HepG2 (cell line): ENCODE measurements around the gene TK1. TPM values are rescaled to one million over a fixed set of nuclear protein-coding genes. Genes with fewer than 3 reads are reported as not detected.

Experiments
- ATAC-seq: fragments of 200-7000 bp; cut with Tn5 transposase; 3 replicates; pipeline ENCODE4 v1.9.1; 2020; ENCODE audit warnings: mild to moderate bottlenecking, moderate library complexity
- BruUV-seq: library from RNA; stranded (reverse); fragments of 400-500 nt; replicated peaks from 2 replicates; lab custom pipeline; 2021; lab: Mats Ljungman, UMichigan
- CTCF ChIA-PET: fragments of 300-600 bp; formaldehyde crosslinking; extraction: SDS; loops from one replicate; lab custom pipeline; 2021; ENCODE audit warnings: low total read pairs, inconsistent platforms, low intra/inter-chr PET ratio; lab: Yijun Ruan, JAX
- POLR2A ChIA-PET: fragments of 350-600 bp; sonication (Branson Sonifier 250); formaldehyde crosslinking; loops from one replicate; lab custom pipeline; 2020; ENCODE audit warnings: antibody characterized with exemption, inconsistent platforms; lab: Yijun Ruan, JAX
- DNase-seq: peaks from one replicate; pipeline ENCODE4 v3.0.0-alpha.2; 2015; ENCODE audit warnings: low spot score
- FAIRE-seq: peaks from 3 replicates; lab custom pipeline; 2011; peaks lifted over from hg19 to GRCh38; lab: Jason Lieb, UNC
- H2AFZ ChIP-seq: one replicate; pipeline ENCODE4 v1.6.1; 2011; ENCODE audit warnings: low read length, inconsistent platforms
- H3K27ac ChIP-seq: fragments of 300-600 bp; 3 replicates; pipeline ENCODE4 v1.8.0; 2011; ENCODE audit warnings: mixed run types, mild to moderate bottlenecking, mixed read lengths, low read length, inconsistent platforms; ENCODE audit not compliant: insufficient read depth; ENCODE audit errors: extremely low read length
- H3K27me3 ChIP-seq, 2 experiments: fragments of 200-600 bp in 1 of 2; 2 replicates in 1 of 2; 3 replicates in 1 of 2; pipeline versions ENCODE4 v1.6.0 to v1.8.0; 2011; ENCODE audit warnings: low read length in 2 of 2, mild to moderate bottlenecking in 2 of 2, moderate library complexity in 2 of 2, inconsistent platforms in 1 of 2; ENCODE audit not compliant: insufficient read depth in 2 of 2, control insufficient read depth in 1 of 2
- H3K36me3 ChIP-seq, 2 experiments: fragments of 200-600 bp in 1 of 2; replicated peaks in 1 of 2; 2 replicates in 1 of 2; 3 replicates in 1 of 2; pipeline versions ENCODE4 v1.5.1 to v1.8.0; 2011; ENCODE audit warnings: low read length in 2 of 2, inconsistent platforms in 1 of 2; ENCODE audit not compliant: insufficient read depth in 2 of 2, control insufficient read depth in 1 of 2
- H3K4me1 ChIP-seq: 2 replicates; pipeline ENCODE4 v1.5.1; 2012; ENCODE audit warnings: low read length, inconsistent platforms; ENCODE audit not compliant: insufficient read depth
- H3K4me2 ChIP-seq: 2 replicates; pipeline ENCODE4 v1.6.0; 2011; ENCODE audit warnings: low read depth, low read length, inconsistent platforms
- H3K4me3 ChIP-seq, 3 experiments: fragments of 200-600 bp in 1 of 3; sonication (generic), shearing (Covaris generic) in 1 of 3; replicated peaks in 1 of 3; 2 replicates each; pipeline ENCODE4 v1.5.1; 2011 to 2016; ENCODE audit warnings: low read length in 3 of 3, inconsistent platforms in 2 of 3, low read depth in 2 of 3, mild to moderate bottlenecking in 2 of 3, control low read depth in 1 of 3, mixed read lengths in 1 of 3; ENCODE audit not compliant: insufficient read depth in 1 of 3
- H3K79me2 ChIP-seq: one replicate; pipeline ENCODE4 v1.6.1; 2011; ENCODE audit warnings: low read length, inconsistent platforms; ENCODE audit not compliant: insufficient read depth
- H3K9ac ChIP-seq: 2 replicates; pipeline ENCODE4 v1.6.0; 2011; ENCODE audit warnings: mild to moderate bottlenecking, low read depth, low read length, inconsistent platforms; ENCODE audit not compliant: insufficient read depth
- H3K9me3 ChIP-seq: 2 replicates; pipeline ENCODE4 v1.5.1; 2012; ENCODE audit warnings: mild to moderate bottlenecking, low read length
- H4K20me1 ChIP-seq: 2 replicates; pipeline ENCODE4 v1.6.0; 2011; ENCODE audit warnings: inconsistent platforms, mild to moderate bottlenecking, low read length, moderate library complexity; ENCODE audit not compliant: insufficient read depth
- BRD4 ChIP-seq: sonication (generic); formaldehyde crosslinking; IDR thresholded peaks from 2 replicates; pipeline ENCODE4 v1.4.0; 2020; ENCODE audit warnings: missing genetic modification reagents
- HNRNPL ChIP-seq: fragments of 200-400 bp; formaldehyde crosslinking; IDR thresholded peaks from 2 replicates; pipeline ENCODE4 v1.6.1; 2017; ENCODE audit warnings: mild to moderate bottlenecking, low read depth, low read length
- NCOA1 ChIP-seq: sonication (generic); formaldehyde crosslinking; IDR thresholded peaks from 2 replicates; pipeline ENCODE4 v1.9.0; 2021; ENCODE audit warnings: missing genetic modification reagents
- PCBP1 ChIP-seq: fragments of 200-400 bp; formaldehyde crosslinking; IDR thresholded peaks from 2 replicates; pipeline ENCODE4 v1.6.1; 2017; ENCODE audit warnings: mild to moderate bottlenecking, low read depth, low read length, borderline replicate concordance
- RBAK ChIP-seq: sonication (generic); formaldehyde crosslinking; IDR thresholded peaks from 2 replicates; pipeline ENCODE4 v1.5.1; 2020; ENCODE audit warnings: mild to moderate bottlenecking, missing genetic modification reagents
- RFX3 ChIP-seq: IDR thresholded peaks from 2 replicates; pipeline ENCODE4 v1.6.1; 2016; ENCODE audit warnings: missing biosample characterization, missing genetic modification reagents
- SALL2 ChIP-seq: sonication (generic); formaldehyde crosslinking; IDR thresholded peaks from 2 replicates; pipeline ENCODE4 v1.8.1; 2023; ENCODE audit warnings: mild to moderate bottlenecking, missing genetic modification reagents, inconsistent platforms
- SNAPC5 ChIP-seq: sonication (generic); formaldehyde crosslinking; IDR thresholded peaks from 2 replicates; pipeline ENCODE4 v1.8.1; 2023; ENCODE audit warnings: mild to moderate bottlenecking, missing genetic modification reagents, borderline replicate concordance
- SRY ChIP-seq: sonication (generic); formaldehyde crosslinking; IDR thresholded peaks from 2 replicates; pipeline ENCODE4 v1.8.0; 2022; ENCODE audit warnings: mild to moderate bottlenecking, missing genetic modification reagents
- THAP7 ChIP-seq: sonication (generic); formaldehyde crosslinking; IDR thresholded peaks from 2 replicates; pipeline ENCODE4 v1.8.1; 2023; ENCODE audit warnings: mild to moderate bottlenecking, missing genetic modification reagents
- XRCC5 ChIP-seq: fragments of 200-400 bp; formaldehyde crosslinking; optimal IDR thresholded peaks from 2 replicates; pipeline ENCODE3; 2017; ENCODE audit warnings: mild to moderate bottlenecking, low read length
- ZBED4 ChIP-seq: sonication (generic); formaldehyde crosslinking; IDR thresholded peaks from 2 replicates; pipeline ENCODE4 v1.4.0; 2020; ENCODE audit warnings: missing genetic modification reagents, borderline replicate concordance
- ZBTB7A ChIP-seq: sonication (generic); formaldehyde crosslinking; IDR thresholded peaks from 2 replicates; pipeline ENCODE4 v1.8.0; 2022; ENCODE audit warnings: mild to moderate bottlenecking, missing genetic modification reagents
- ZNF251 ChIP-seq: sonication (generic); formaldehyde crosslinking; IDR thresholded peaks from 2 replicates; pipeline ENCODE4 v1.9.0; 2021; ENCODE audit warnings: mild to moderate bottlenecking, missing genetic modification reagents
- ZNF619 ChIP-seq: sonication (generic); formaldehyde crosslinking; IDR thresholded peaks from 2 replicates; pipeline ENCODE4 v1.4.0; 2020; ENCODE audit warnings: mild to moderate bottlenecking, missing genetic modification reagents
- ZNF713 ChIP-seq: sonication (generic); formaldehyde crosslinking; IDR thresholded peaks from 2 replicates; pipeline ENCODE4 v1.4.0; 2020; ENCODE audit warnings: mild to moderate bottlenecking, missing genetic modification reagents
- ZNF720 ChIP-seq: sonication (generic); formaldehyde crosslinking; IDR thresholded peaks from 2 replicates; pipeline ENCODE4 v1.4.0; 2020; ENCODE audit warnings: missing genetic modification reagents
- ZNF792 ChIP-seq: IDR thresholded peaks from 2 replicates; pipeline ENCODE4 v1.6.1; 2016
- ZSCAN12 ChIP-seq: sonication (generic); formaldehyde crosslinking; IDR thresholded peaks from 2 replicates; pipeline ENCODE4 v1.9.0; 2021; ENCODE audit warnings: mild to moderate bottlenecking, missing genetic modification reagents
- ZSCAN21 ChIP-seq: sonication (generic); formaldehyde crosslinking; IDR thresholded peaks from 2 replicates; pipeline ENCODE4 v1.8.0; 2022; ENCODE audit warnings: mild to moderate bottlenecking, missing genetic modification reagents, moderate library complexity, borderline replicate concordance
- WGBS: methylation state at CpG from one replicate; pipeline ENCODE4 v1.1.6; 2017; ENCODE audit warnings: low lambda C conversion rate; 5-methylcytosine and 5-hydroxymethylcytosine counted together
- in situ Hi-C: cut with HindIII; loops from 2 replicates; pipeline ENCODE4 v1.10.0; 2017; ENCODE audit warnings: low pct_unique_long_range_greater_than_20kb; ENCODE audit not compliant: extremely low pct_ligation_motif_present
- intact Hi-C: fragments of 100-400 bp; cut with micrococcal nuclease; formaldehyde crosslinking; loops from one replicate; pipeline ENCODE4 v1.10.0; 2022; ENCODE audit not compliant: unreplicated experiment
- polyA plus RNA-seq, 8 experiments: library from polyadenylated mRNA; depleted of rRNA in 3 of 8; stranded (reverse) in 7 of 8; unstranded in 1 of 8; fragments of >200 nt; fragmentation: Illumina TruSeq in 4 of 8; extraction: Trizol in 4 of 8; gene quantifications; 2 replicates each; pipeline versions ENCODE4 v1.2.1 to v1.2.3, GENCODE V29; 2011 to 2016; ENCODE audit warnings: low read depth in 4 of 8, missing spikeins in 1 of 8, mixed read lengths in 1 of 8; ENCODE audit not compliant: insufficient read depth in 1 of 8
- total RNA-seq, 5 experiments: library from RNA; depleted of rRNA; stranded (reverse); fragments of >200 nt; fragmentation: Illumina TruSeq; extraction: Trizol; gene quantifications; 2 replicates each; pipeline ENCODE4 v1.2.3, GENCODE V29; 2016; ENCODE audit warnings: low read depth in 1 of 5

Gene TK1
- total and polyA plus RNA-seq, 2 of the 13 experiments (the other 11 are each of a cell fraction or from before 2014, with no cell fraction given), result 45.0 to 96.0 TPM

- DNase-seq (no peak), FAIRE-seq (no peak), ATAC-seq (peak; percentile 11; the same call in 2 of the 3 replicates)
- Histone ChIP-seq H3K27me3 (peaks cover 5 to 20% of the 10 kb centered on the region in 2 experiments; a peak in 4 of 5 replicates), H2AFZ (no peak overlapping the region), H3K4me2 (peak overlapping the region; percentile 52), H3K79me2 (no peaks in the 10 kb centered on the region), H3K4me1 (peaks cover 90% of the 10 kb centered on the region), H3K9ac (no peak overlapping the region), H3K27ac (no peak overlapping the region), H3K9me3 (no peaks in the 10 kb centered on the region), H3K36me3 (no peaks in the 10 kb centered on the region), H3K4me3 (peak overlapping the region in 1 of 3 experiments; percentile 59; a peak in 1 of 6 replicates), H4K20me1 (no peaks in the 10 kb centered on the region)
- ChIA-PET CTCF (interaction anchor here (0.9 kb wide), 1 partner anchor 26 kb away, joined by 6 read pairs; no protein-coding TSS in a partner anchor), POLR2A (interaction anchor here (5.0 kb wide), 1 partner anchor 10 kb away, joined by 57 read pairs; the partner anchor contains the start of gene TMC6)
- no TSS peak for BruUV-seq
- 50% methylated on average over 14 of the region's 17 CpGs for WGBS
- in situ Hi-C loops, result no loop called here
- intact Hi-C loops, result no loop called here
- TF ChIP-seq RFX3 (CRISPR knock-in tag) (no peak), HNRNPL (0 out of 2 replicates have a peak, but pooled peaks have one; percentile 18), ZSCAN21 (CRISPR knock-in tag) (no peak), RBAK (CRISPR knock-in tag) (no peak), BRD4 (CRISPR knock-in tag) (0 out of 2 replicates have a peak, but pooled peaks have one; percentile 23), NCOA1 (CRISPR knock-in tag) (no peak), ZNF251 (CRISPR knock-in tag) (no peak), XRCC5 (no peak), ZNF792 (CRISPR knock-in tag) (0 out of 2 replicates have a peak, but pooled peaks have one; percentile 12), ZBTB7A (0 out of 2 replicates have a peak, but pooled peaks have one; percentile 27), THAP7 (0 out of 2 replicates have a peak, but pooled peaks have one; percentile 35), PCBP1 (peak; percentile 21; the same call in 1 of the 2 replicates), ZNF619 (0 out of 2 replicates have a peak, but pooled peaks have one; percentile 1), SALL2 (CRISPR knock-in tag) (0 out of 2 replicates have a peak, but pooled peaks have one; percentile 50), ZBED4 (CRISPR knock-in tag) (no peak), ZNF720 (CRISPR knock-in tag) (0 out of 2 replicates have a peak, but pooled peaks have one; percentile 6), ZNF713 (CRISPR knock-in tag) (0 out of 2 replicates have a peak, but pooled peaks have one; percentile 24), SNAPC5 (CRISPR knock-in tag) (no peak), ZSCAN12 (no peak), SRY (CRISPR knock-in tag) (0 out of 2 replicates have a peak, but pooled peaks have one; percentile 5)
Measured at GRCh38 chr17:78138204-78139060, 48.4 kb downstream of the TK1 start.
